Measurements from ENCODE around the gene LILRB5. TPM values are rescaled to one million over a fixed set of nuclear protein-coding genes. Genes with fewer than 3 reads are reported as not detected.
A peak's percentile ranks its signal among the peaks of the same experiment; 100 is the strongest.

The LILRB5 gene
- polyA plus RNA-seq, 3 donors: 0.14 to 1.1 (median 0.17) TPM

GRCh38 chr19:54201980-54202379 lies 55.1 kb downstream of the LILRB5 start:
- Mint-ChIP-seq H3K4me3 (peak overlapping the region; percentile 100), H3K27ac (peak overlapping the region; percentile 99 to 100 (median 100)), H3K9me3 (peaks cover 0 to 4% (median 0%) of the 10 kb centered on the region in 7 donors), H3K36me3 (peaks cover 71 to 76% of the 10 kb centered on the region in 2 donors), H3K27me3 (ENCODE audit: low read depth in 3 of 3) (no peaks in the 10 kb centered on the region), H3K4me1 (peaks cover 58% of the 10 kb centered on the region)
- no peak for TF ChIP-seq CTCF (IDR thresholded peaks at IDR 0.05)
- no peaks in the 10 kb centered on the region for H3K27me3 ChIP-seq (ENCODE audit: control insufficient read depth in 2 of 2, insufficient read depth in 2 of 2, low read length in 2 of 2)
- peaks cover 58% of the 10 kb centered on the region for H4K20me1 ChIP-seq (ENCODE audit: insufficient read depth, low read length)
- 76% methylated on average over 6 of the region's 13 CpGs for WGBS (ENCODE audit: insufficient coverage)
- peak overlapping the region; percentile 93 to 97 for H3K27ac ChIP-seq (ENCODE audit: low read depth in 1 of 2, low read length in 2 of 2)
- peak overlapping the region; percentile 99 for H3K4me2 ChIP-seq (replicated peaks; ENCODE audit: extremely low read depth, low read length, poor library complexity, severe bottlenecking)
- no peak for DNase-seq
- no peak overlapping the region for H2AFZ ChIP-seq (ENCODE audit: insufficient read depth, low read depth, low read length, poor library complexity, severe bottlenecking)
- peak overlapping the region; percentile 83 to 99 (median 91) for H3K4me3 ChIP-seq (replicated peaks in 1 of 3; ENCODE audit: low read depth in 2 of 3, low read length in 3 of 3)
- peaks cover 58 to 62% of the 10 kb centered on the region in 2 donors for H3K36me3 ChIP-seq (replicated peaks in 1 of 2; ENCODE audit: control insufficient read depth in 1 of 2, insufficient read depth in 2 of 2, low read length in 2 of 2)
- peaks cover 65 to 66% of the 10 kb centered on the region in 2 donors for H3K4me1 ChIP-seq (ENCODE audit: control insufficient read depth in 1 of 2, insufficient read depth in 2 of 2, low read length in 2 of 2)
- intact Hi-C loops (cut with micrococcal nuclease): loop anchor here in 1 of 2 donors (5.0 kb wide), 1 partner anchor 35 kb away; no protein-coding TSS in a partner anchor
- peaks cover 69% of the 10 kb centered on the region for H3K79me2 ChIP-seq (ENCODE audit: insufficient read depth, low read length)
- no peaks in the 10 kb centered on the region for H3K9me3 ChIP-seq (replicated peaks in 1 of 2; ENCODE audit: control insufficient read depth in 1 of 2, insufficient read depth in 1 of 2, low read length in 2 of 2)
- H3K9ac ChIP-seq (ENCODE audit: insufficient read depth, low read length, poor library complexity, severe bottlenecking): peak overlapping the region; percentile 85

GRCh38 chr19:54201172-54201701 lies 55.8 kb downstream of the LILRB5 start:
- Mint-ChIP-seq H3K9me3 (peaks cover 0 to 4% (median 0%) of the 10 kb centered on the region in 7 donors), H3K4me1 (peaks cover 51% of the 10 kb centered on the region), H3K27me3 (ENCODE audit: low read depth in 3 of 3) (no peaks in the 10 kb centered on the region), H3K36me3 (peaks cover 64 to 68% of the 10 kb centered on the region in 2 donors), H3K4me3 (peak overlapping the region; percentile 100), H3K27ac (peak overlapping the region; percentile 99 to 100 (median 100))
- intact Hi-C loops (cut with micrococcal nuclease): loop anchor here in 1 of 2 donors (5.0 kb wide), 1 partner anchor 34 kb away; no protein-coding TSS in a partner anchor
- H4K20me1 ChIP-seq (ENCODE audit: insufficient read depth, low read length): peaks cover 54% of the 10 kb centered on the region
- H3K4me3 ChIP-seq (replicated peaks in 1 of 3; ENCODE audit: low read depth in 2 of 3, low read length in 3 of 3): peak overlapping the region; percentile 83 to 99 (median 91)
- peaks cover 57 to 62% of the 10 kb centered on the region in 2 donors for H3K4me1 ChIP-seq (ENCODE audit: control insufficient read depth in 1 of 2, insufficient read depth in 2 of 2, low read length in 2 of 2)
- H3K9me3 ChIP-seq (replicated peaks in 1 of 2; ENCODE audit: control insufficient read depth in 1 of 2, insufficient read depth in 1 of 2, low read length in 2 of 2): no peaks in the 10 kb centered on the region
- DNase-seq: no peak
- 5% methylated on average over 22 of the region's 28 CpGs for WGBS (ENCODE audit: insufficient coverage)
- peak overlapping the region; percentile 99 for H3K4me2 ChIP-seq (replicated peaks; ENCODE audit: extremely low read depth, low read length, poor library complexity, severe bottlenecking)
- no peak overlapping the region for H2AFZ ChIP-seq (ENCODE audit: insufficient read depth, low read depth, low read length, poor library complexity, severe bottlenecking)
- no peaks in the 10 kb centered on the region for H3K27me3 ChIP-seq (ENCODE audit: control insufficient read depth in 2 of 2, insufficient read depth in 2 of 2, low read length in 2 of 2)
- peaks cover 62% of the 10 kb centered on the region for H3K79me2 ChIP-seq (ENCODE audit: insufficient read depth, low read length)
- peak overlapping the region; percentile 93 to 97 for H3K27ac ChIP-seq (ENCODE audit: low read depth in 1 of 2, low read length in 2 of 2)
- H3K36me3 ChIP-seq (replicated peaks in 1 of 2; ENCODE audit: control insufficient read depth in 1 of 2, insufficient read depth in 2 of 2, low read length in 2 of 2): peaks cover 50 to 60% of the 10 kb centered on the region in 2 donors
- peak overlapping the region; percentile 85 for H3K9ac ChIP-seq (ENCODE audit: insufficient read depth, low read length, poor library complexity, severe bottlenecking)
- no peak for TF ChIP-seq CTCF (IDR thresholded peaks at IDR 0.05)

Small RNAs within 50 kb of the gene (small RNA-seq; reads per million reads assigned to genes)
- gene AC245884.12 (ENCODE audit: insufficient read length, low read depth): not detected
- not detected for gene MIR4752 (ENCODE audit: insufficient read length, low read depth)
- not detected for gene RNU6-1307P (ENCODE audit: insufficient read length, low read depth)

Other genes starting within 250 kb of the LILRB5 start
- gene VSTM1, start 193.4 kb downstream of the LILRB5 start, polyA plus RNA-seq: 100 to 1,000 TPM in 2 of 3 donors, 1 to 10 TPM in 1; 3.7 to 172 (median 137) TPM
- 1 to 10 TPM in 1 of 3 donors, under 1 TPM in 1, not detected in 1; 0.89 to 1.2 TPM for gene TARM1, start 175.9 kb downstream of the LILRB5 start, polyA plus RNA-seq
- gene OSCAR, start 156.5 kb downstream of the LILRB5 start, polyA plus RNA-seq: 100 to 1,000 TPM in 2 of 3 donors, 10 to 100 TPM in 1; 81.4 to 270 (median 126) TPM
- gene NDUFA3, start 154.4 kb downstream of the LILRB5 start, polyA plus RNA-seq: 100 to 1,000 TPM in 2 of 3 donors, 10 to 100 TPM in 1; 46.4 to 396 (median 333) TPM
- 10 to 100 TPM in 1 of 3 donors, 1 to 10 TPM in 2; 7.0 to 11.5 (median 9.5) TPM for gene TFPT, start 141.6 kb downstream of the LILRB5 start, polyA plus RNA-seq
- gene PRPF31, start 141.5 kb downstream of the LILRB5 start, polyA plus RNA-seq: 10 to 100 TPM; 34.4 to 51.8 (median 37.6) TPM
- gene CNOT3, start 119.5 kb downstream of the LILRB5 start, polyA plus RNA-seq: 10 to 100 TPM in 1 of 3 donors, 1 to 10 TPM in 2; 3.0 to 22.5 (median 4.2) TPM
- 1 to 10 TPM; 3.4 to 5.4 (median 4.2) TPM for gene LENG1, start 97.6 kb downstream of the LILRB5 start, polyA plus RNA-seq
- gene TMC4, start 84.1 kb downstream of the LILRB5 start, polyA plus RNA-seq: 1 to 10 TPM; 1.5 to 2.5 (median 2.1) TPM
- gene MBOAT7, start 67.7 kb downstream of the LILRB5 start, polyA plus RNA-seq: 100 to 1,000 TPM in 2 of 3 donors, 10 to 100 TPM in 1; 84.0 to 115 (median 111) TPM
- gene TSEN34, start 66.0 kb downstream of the LILRB5 start, polyA plus RNA-seq: 100 to 1,000 TPM in 2 of 3 donors, 10 to 100 TPM in 1; 59.3 to 125 (median 109) TPM
- gene RPS9, start 56.4 kb downstream of the LILRB5 start, polyA plus RNA-seq: 1,000 to 10,000 TPM in 1 of 3 donors, 100 to 1,000 TPM in 2; 756 to 4,259 (median 983) TPM
- gene LILRB3, start 34.3 kb downstream of the LILRB5 start, polyA plus RNA-seq: 100 to 1,000 TPM in 2 of 3 donors, 10 to 100 TPM in 1; 62.9 to 455 (median 104) TPM
- gene LILRA6, start 14.5 kb downstream of the LILRB5 start, polyA plus RNA-seq: 100 to 1,000 TPM in 2 of 3 donors, 10 to 100 TPM in 1; 65.7 to 150 (median 143) TPM
- gene LILRB2, start 23.8 kb upstream of the LILRB5 start, polyA plus RNA-seq: 100 to 1,000 TPM; 111 to 574 (median 172) TPM
- 100 to 1,000 TPM; 348 to 580 (median 516) TPM for gene LILRA5, start 55.9 kb upstream of the LILRB5 start, polyA plus RNA-seq
- 1 to 10 TPM in 2 of 3 donors, under 1 TPM in 1; 0.07 to 3.4 (median 2.2) TPM for gene LILRA4, start 81.9 kb upstream of the LILRB5 start, polyA plus RNA-seq
- gene LAIR1, start 107.7 kb upstream of the LILRB5 start, polyA plus RNA-seq: 100 to 1,000 TPM in 1 of 3 donors, 10 to 100 TPM in 2; 48.0 to 202 (median 73.8) TPM
- not detected for gene TTYH1, start 158.2 kb upstream of the LILRB5 start, polyA plus RNA-seq
- 100 to 1,000 TPM in 1 of 3 donors, 1 to 10 TPM in 2; 3.6 to 341 (median 5.8) TPM for gene LENG8, start 191.9 kb upstream of the LILRB5 start, polyA plus RNA-seq
- gene LENG9, start 206.5 kb upstream of the LILRB5 start, polyA plus RNA-seq: 1 to 10 TPM in 1 of 3 donors, under 1 TPM in 1, not detected in 1; 0.15 to 2.0 TPM
- gene CDC42EP5, start 216.0 kb upstream of the LILRB5 start, polyA plus RNA-seq: not detected
- under 1 TPM in 1 of 3 donors, not detected in 2; 0.38 TPM for gene LAIR2, start 245.6 kb upstream of the LILRB5 start, polyA plus RNA-seq

All from CD14-positive monocyte (primary cell).